Stomach smooth muscle (tissue), 2 donors: Measurements from ENCODE around the gene HTT.

ENCODE experiments used
- H3K27ac ChIP-seq: one replicate; pipeline ENCODE4 v1.7.0; 2013; ENCODE audit warnings: mild to moderate bottlenecking, low read length, inconsistent platforms
- H3K27me3 ChIP-seq, 2 donors: one replicate each; pipeline ENCODE4 v1.7.0; 2013; ENCODE audit warnings: low read length in 2 of 2; ENCODE audit not compliant: insufficient read depth in 2 of 2, control insufficient read depth in 1 of 2
- H3K36me3 ChIP-seq, 2 donors: one replicate each; pipeline ENCODE4 v1.7.0; 2013; ENCODE audit warnings: low read length in 2 of 2; ENCODE audit not compliant: control insufficient read depth in 2 of 2, insufficient read depth in 2 of 2
- H3K4me1 ChIP-seq: one replicate; pipeline ENCODE4 v1.7.0; 2013; ENCODE audit warnings: low read length; ENCODE audit not compliant: control insufficient read depth, insufficient read depth
- H3K4me3 ChIP-seq, 2 donors: one replicate each; pipeline ENCODE4 v1.7.0; 2013; ENCODE audit warnings: low read length in 2 of 2
- H3K9ac ChIP-seq, 2 donors: one replicate each; pipeline ENCODE4 v1.7.0; 2013; ENCODE audit warnings: low read length in 2 of 2, mild to moderate bottlenecking in 1 of 2
- H3K9me3 ChIP-seq, 2 donors: one replicate each; pipeline ENCODE4 v1.7.0; 2013; ENCODE audit warnings: low read length in 2 of 2; ENCODE audit not compliant: control insufficient read depth in 2 of 2
- donor health status: healthy.
- donor health status: Pancreatic carcinoma.

The HTT gene

DNA sequence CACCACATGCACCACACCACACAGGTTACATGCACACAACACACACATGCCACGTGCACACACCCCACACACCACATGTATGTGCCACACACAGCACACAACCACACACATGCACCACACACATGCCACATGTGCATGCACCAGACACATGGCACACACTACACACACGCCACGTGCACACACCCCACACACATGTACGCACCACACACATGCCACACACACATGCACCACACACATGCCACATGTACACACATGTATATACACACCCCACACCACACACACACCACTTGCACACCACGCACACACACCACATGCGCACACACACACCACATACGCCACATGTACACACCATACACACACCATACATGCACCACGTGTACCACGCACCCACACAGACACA, 154.8 kb downstream of the HTT start:
- Histone ChIP-seq H3K9ac (no peak overlapping the region), H3K36me3 (peaks cover 56 to 64% of the 10 kb centered on the region in 2 donors), H3K27me3 (no peaks in the 10 kb centered on the region), H3K4me1 (peaks cover 15% of the 10 kb centered on the region), H3K9me3 (no peaks in the 10 kb centered on the region), H3K4me3 (no peak overlapping the region), H3K27ac (no peak overlapping the region)

DNA sequence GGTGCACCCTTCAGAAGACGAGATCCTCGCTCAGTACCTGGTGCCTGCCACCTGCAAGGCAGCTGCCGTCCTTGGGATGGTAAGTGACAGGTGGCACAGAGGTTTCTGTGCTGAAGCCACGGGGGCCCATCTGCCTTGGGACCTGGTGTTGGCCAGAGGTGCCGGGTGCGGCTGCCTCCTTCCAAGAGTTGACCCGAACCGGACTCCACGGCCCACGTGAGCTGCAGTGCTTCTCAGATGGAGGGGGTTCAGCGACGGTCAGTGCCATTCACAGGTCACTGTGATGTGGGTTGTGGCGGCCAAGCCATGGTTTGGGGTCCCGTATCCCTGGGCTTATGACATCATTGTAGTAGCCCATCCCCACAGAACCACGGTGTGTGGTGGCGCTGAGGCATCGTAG, 155.5 kb downstream of the HTT start:
- Histone ChIP-seq H3K36me3 (peaks cover 53 to 64% of the 10 kb centered on the region in 2 donors), H3K27ac (no peak overlapping the region), H3K9me3 (no peaks in the 10 kb centered on the region), H3K27me3 (no peaks in the 10 kb centered on the region), H3K9ac (no peak overlapping the region), H3K4me3 (no peak overlapping the region), H3K4me1 (peaks cover 15% of the 10 kb centered on the region)

DNA sequence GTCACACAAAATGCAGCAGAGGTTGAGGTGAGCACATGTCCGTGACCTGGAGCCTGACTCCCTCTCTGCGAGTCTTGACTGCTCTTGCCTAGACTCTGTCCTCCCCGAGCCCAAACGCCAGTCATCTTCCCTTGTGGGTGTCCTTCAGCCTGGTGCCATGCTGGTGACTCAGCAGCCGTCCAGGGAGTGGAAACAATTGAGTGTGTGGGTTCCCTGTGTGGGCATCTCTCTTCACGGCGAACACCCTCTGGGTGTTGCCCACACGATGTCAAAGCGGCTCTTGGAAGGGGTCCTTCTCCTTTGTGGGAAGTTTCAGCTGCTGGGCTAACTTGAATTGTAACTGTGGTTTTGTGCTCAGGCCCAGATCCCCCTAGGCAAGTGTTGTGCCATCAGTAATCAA, 157.0 kb downstream of the HTT start:
- H3K4me3 ChIP-seq, result no peak overlapping the region
- no peak overlapping the region for H3K9ac ChIP-seq
- peaks cover 11% of the 10 kb centered on the region for H3K4me1 ChIP-seq
- no peaks in the 10 kb centered on the region for H3K27me3 ChIP-seq
- peaks cover 63 to 74% of the 10 kb centered on the region in 2 donors for H3K36me3 ChIP-seq
- H3K9me3 ChIP-seq, result no peaks in the 10 kb centered on the region
- no peak overlapping the region for H3K27ac ChIP-seq

DNA sequence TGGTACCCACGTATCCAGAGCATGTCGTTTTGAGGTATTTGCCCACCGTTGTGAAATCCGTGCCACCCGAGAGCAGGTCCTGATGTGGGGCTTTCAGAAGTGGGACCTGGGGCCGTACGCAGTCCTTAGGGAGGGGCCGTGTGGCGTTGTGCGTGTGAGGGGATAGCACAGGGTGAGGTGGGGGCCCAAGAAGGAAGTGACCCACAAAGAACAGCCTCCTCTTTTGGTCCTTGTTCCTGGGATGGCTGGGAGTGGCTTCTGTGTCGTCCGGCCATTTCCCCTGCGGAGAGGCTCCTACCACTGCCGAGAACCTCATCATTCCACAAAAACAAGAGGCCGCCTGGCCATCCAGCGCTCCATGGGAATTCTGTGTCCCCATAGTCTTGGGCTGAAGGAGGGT, 157.5 kb downstream of the HTT start:
- Histone ChIP-seq H3K27ac (no peak overlapping the region), H3K27me3 (no peaks in the 10 kb centered on the region), H3K9ac (no peak overlapping the region), H3K4me3 (no peak overlapping the region), H3K36me3 (peaks cover 63 to 78% of the 10 kb centered on the region in 2 donors), H3K9me3 (no peaks in the 10 kb centered on the region), H3K4me1 (peaks cover 9% of the 10 kb centered on the region)

DNA sequence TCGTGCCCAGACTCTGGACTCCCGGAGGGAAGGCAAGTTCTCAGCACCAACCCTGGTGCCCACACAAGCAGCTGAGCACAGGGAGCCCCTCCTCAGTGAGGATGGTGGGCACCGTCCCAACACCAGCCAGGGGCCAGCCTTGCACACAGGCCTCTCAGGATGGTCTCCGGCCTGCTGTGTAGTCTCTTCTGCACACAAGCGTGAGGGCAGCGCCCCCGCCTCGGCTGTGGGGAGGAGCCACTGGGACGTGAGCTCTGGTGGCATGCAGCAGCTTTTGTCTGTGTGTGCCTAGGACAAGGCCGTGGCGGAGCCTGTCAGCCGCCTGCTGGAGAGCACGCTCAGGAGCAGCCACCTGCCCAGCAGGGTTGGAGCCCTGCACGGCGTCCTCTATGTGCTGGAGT, 158.4 kb downstream of the HTT start:
- Histone ChIP-seq H3K27ac (no peak overlapping the region), H3K4me1 (peaks cover 6% of the 10 kb centered on the region), H3K27me3 (no peaks in the 10 kb centered on the region), H3K4me3 (no peak overlapping the region), H3K9me3 (no peaks in the 10 kb centered on the region), H3K9ac (no peak overlapping the region), H3K36me3 (peaks cover 63 to 83% of the 10 kb centered on the region in 2 donors)

DNA sequence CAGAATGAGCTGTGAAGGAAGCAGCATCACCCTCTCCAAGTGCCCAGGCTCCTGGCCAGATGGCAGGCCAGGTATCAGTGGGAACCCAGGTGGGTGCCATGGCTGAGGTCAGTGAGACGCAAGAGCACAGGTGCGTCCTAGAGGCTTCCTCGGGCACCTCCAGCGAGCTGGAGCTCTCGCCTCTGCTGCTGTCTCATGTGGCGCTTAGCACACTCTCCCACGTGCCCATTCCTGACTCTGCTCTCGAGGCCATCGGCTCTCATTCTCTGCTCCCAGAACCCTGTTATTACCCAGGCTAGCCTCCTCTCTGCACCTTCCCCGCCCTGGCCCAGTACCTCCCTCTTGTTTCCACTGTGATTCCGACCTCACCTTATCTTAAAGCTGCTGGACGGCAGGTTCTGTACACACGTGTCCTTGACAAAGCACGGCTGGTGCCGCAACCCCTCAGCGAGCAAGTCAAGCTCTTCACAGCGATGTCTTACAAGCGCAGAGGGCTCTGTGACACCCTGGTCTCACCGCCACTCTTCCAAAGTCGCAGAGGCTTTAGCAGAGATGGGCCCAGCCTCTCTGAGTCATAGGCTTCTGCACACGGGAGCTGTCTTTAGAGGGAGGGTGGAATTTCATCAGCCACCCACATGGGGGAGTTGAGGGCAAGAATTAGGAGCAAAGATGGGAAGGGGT, 159.1 kb downstream of the HTT start:
- no peak overlapping the region for H3K27ac ChIP-seq
- no peaks in the 10 kb centered on the region for H3K9me3 ChIP-seq
- peaks cover 63 to 82% of the 10 kb centered on the region in 2 donors for H3K36me3 ChIP-seq
- no peak overlapping the region for H3K4me3 ChIP-seq
- no peaks in the 10 kb centered on the region for H3K4me1 ChIP-seq
- H3K9ac ChIP-seq, result no peak overlapping the region
- no peaks in the 10 kb centered on the region for H3K27me3 ChIP-seq

DNA sequence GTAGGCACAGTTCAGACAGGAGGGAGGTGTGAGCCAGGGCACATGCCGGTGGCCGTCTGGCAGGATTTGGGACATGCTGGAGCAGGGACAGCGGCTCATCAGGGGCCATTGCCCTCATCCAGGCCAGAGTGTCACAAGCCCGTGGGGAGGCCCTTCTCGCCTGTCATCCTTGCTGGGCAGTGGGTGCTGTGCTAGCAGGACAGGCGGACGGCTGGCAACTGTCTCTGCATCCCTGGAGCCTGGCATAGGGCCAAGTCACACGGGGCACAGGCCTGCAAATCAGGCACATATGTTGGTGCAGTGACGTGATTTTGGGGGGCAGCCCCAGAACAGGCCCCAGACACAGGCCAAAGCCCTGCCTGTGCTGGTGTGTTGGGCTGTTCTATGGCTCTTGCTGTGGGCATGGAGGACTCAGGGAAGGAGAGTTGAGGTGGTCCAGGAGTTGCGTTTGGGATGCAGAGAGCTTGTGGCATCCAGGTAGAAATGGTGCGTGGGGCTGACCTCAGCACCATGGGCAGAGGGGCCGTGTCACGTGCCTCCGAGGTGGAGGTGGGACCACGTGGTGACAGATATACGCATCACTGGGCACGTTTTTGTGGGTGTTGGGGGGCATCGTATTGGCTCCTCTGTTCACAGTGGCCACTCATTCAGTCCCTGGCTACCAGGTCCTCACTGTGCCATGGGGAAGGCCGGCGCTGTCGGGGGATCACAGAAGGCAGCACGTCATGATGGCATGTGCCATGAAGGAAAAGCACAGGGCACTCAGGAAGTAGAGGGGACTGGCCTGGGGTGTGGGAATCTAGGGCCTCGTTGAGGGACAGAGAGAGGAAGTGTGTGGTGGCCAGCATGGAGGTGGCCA, 159.9 kb downstream of the HTT start:
- Histone ChIP-seq H3K9ac (no peak overlapping the region), H3K36me3 (peaks cover 59 to 75% of the 10 kb centered on the region in 2 donors), H3K27ac (no peak overlapping the region), H3K4me3 (no peak overlapping the region), H3K27me3 (no peaks in the 10 kb centered on the region), H3K9me3 (no peaks in the 10 kb centered on the region), H3K4me1 (no peaks in the 10 kb centered on the region)

DNA sequence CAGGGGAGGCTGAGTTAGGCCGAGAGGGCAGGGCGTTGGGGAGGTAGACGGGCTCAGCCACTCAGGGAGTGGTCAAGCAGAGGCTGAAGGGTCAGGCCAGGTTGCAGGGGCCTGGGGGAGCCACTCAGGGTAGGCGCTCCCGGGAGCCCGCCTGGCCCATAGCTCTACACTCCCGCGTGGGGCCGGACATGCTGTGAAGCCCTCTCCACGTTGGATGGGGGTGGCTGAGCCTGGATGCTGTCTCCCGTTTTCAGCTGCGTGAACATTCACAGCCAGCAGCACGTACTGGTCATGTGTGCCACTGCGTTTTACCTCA, 160.5 kb downstream of the HTT start:
- Histone ChIP-seq H3K9ac (no peak overlapping the region), H3K36me3 (peaks cover 54 to 75% of the 10 kb centered on the region in 2 donors)

DNA sequence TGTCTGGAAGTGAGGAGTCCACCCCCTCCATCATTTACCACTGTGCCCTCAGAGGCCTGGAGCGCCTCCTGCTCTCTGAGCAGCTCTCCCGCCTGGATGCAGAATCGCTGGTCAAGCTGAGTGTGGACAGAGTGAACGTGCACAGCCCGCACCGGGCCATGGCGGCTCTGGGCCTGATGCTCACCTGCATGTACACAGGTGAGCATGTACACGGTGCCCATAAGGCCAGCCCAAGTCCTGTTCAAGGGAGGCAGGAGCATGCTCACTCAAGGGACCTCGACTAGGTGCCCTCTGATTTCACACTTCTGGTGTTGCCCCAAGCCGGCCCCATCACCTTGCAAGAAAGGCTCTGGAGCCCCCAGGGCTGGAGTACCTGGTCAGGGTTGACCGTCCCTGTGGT, 161.1 kb downstream of the HTT start:
- H3K9ac ChIP-seq, result no peak overlapping the region
- H3K4me1 ChIP-seq, result peaks cover 1% of the 10 kb centered on the region
- H3K27me3 ChIP-seq, result no peaks in the 10 kb centered on the region
- no peak overlapping the region for H3K4me3 ChIP-seq
- H3K27ac ChIP-seq, result no peak overlapping the region
- no peaks in the 10 kb centered on the region for H3K9me3 ChIP-seq
- peaks cover 52 to 71% of the 10 kb centered on the region in 2 donors for H3K36me3 ChIP-seq

More for the DNA sequence above, 160.5 kb downstream of the HTT start:
- Histone ChIP-seq H3K4me3 (no peak overlapping the region), H3K4me1 (no peaks in the 10 kb centered on the region), H3K27me3 (no peaks in the 10 kb centered on the region), H3K27ac (no peak overlapping the region), H3K9me3 (no peaks in the 10 kb centered on the region)

DNA sequence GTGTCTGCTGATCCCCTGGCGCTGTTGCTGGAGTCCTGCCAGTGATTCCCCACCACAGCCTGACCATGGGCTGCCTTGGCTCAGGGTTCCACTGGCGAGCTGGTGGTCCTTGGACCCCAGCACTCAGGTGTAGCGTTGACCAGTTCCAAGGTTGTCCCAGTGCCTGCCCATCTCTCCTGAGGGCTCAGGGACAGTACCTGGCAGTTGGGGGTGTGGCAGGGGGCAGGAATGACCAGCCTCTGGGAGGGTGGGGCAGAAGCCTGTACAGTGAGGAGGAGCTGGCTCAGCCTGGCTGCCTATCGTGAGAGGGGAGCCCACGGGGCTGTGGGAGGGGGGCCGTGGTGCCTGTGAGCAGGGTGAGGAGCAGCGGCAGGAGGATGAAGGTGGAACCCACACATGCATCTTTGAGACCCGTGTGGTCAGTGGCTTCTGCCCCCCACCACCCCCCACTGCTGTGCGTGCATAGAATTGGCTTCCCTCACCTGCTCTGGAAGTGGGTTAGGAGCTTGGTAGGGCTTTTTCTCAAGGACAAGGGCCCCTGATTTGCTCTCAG, 161.9 kb downstream of the HTT start:
- Histone ChIP-seq H3K27me3 (no peaks in the 10 kb centered on the region), H3K4me1 (peaks cover 9% of the 10 kb centered on the region), H3K27ac (no peak overlapping the region), H3K9me3 (no peaks in the 10 kb centered on the region), H3K9ac (no peak overlapping the region), H3K4me3 (no peak overlapping the region), H3K36me3 (peaks cover 44 to 62% of the 10 kb centered on the region in 2 donors)

DNA sequence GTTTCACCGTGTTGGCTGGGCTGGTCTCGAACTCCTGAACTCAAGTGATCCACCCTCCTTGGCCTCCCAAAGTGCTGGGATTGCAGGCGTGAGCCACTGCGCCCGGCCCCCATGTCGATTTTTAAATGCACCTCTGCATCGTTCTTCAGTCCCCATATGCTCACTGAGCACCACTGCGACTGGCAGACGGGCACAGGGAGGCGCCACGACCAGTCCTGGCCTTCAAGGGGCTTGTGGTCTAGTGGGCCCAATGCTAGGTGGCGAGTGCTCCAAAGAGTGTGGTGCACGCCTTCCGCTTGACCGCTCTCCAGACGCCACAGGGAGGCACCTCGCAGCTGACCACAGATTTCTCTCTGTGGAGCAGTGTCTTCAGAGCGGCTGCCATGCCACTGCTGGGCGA, 162.8 kb downstream of the HTT start:
- H3K27ac ChIP-seq, result no peak overlapping the region
- peaks cover 16% of the 10 kb centered on the region for H3K4me1 ChIP-seq
- H3K27me3 ChIP-seq, result no peaks in the 10 kb centered on the region
- H3K9ac ChIP-seq, result no peak overlapping the region
- no peak overlapping the region for H3K4me3 ChIP-seq
- no peaks in the 10 kb centered on the region for H3K9me3 ChIP-seq
- H3K36me3 ChIP-seq, result peaks cover 40 to 54% of the 10 kb centered on the region in 2 donors
